ENCODE data around the gene GTF2H1. TPM values are rescaled to one million over a fixed set of nuclear protein-coding genes. Genes with fewer than 3 reads are reported as not detected.
"Not testable (repeated sequence)": the region's sequence is repeated elsewhere in the genome, so short reads cannot be mapped to it uniquely, and the experiment has no call there.

The GTF2H1 gene
- total RNA-seq, 2 experiments from 2014 or later: 44.4 to 47.9 TPM

- POLR2A ChIA-PET: no interaction called here
Observed at GRCh38 chr11:18310800-18311340, 11.5 kb upstream of the GTF2H1 start.

GRCh38 chr11:18312012-18312411 lies 10.4 kb upstream of the GTF2H1 start:
- Mint-ChIP-seq H3K4me1 (no peaks in the 10 kb centered on the region), H3K36me3 (peaks cover 7% of the 10 kb centered on the region), H3K27me3 (no peaks in the 10 kb centered on the region), H3K27ac (no peak overlapping the region), H3K9me3 (no peaks in the 10 kb centered on the region), H3K4me3 (no peak overlapping the region)
- ATAC-seq (ENCODE audit: low read depth) (no peak), DNase-seq (no peak)
- POLR2A ChIA-PET: no interaction called here

More at GRCh38 chr11:18310800-18311340, 11.5 kb upstream of the GTF2H1 start:
- Mint-ChIP-seq H3K27me3 (no peaks in the 10 kb centered on the region), H3K27ac (no peak overlapping the region), H3K4me3 (no peak overlapping the region), H3K9me3 (no peaks in the 10 kb centered on the region), H3K36me3 (peaks cover 12% of the 10 kb centered on the region), H3K4me1 (no peaks in the 10 kb centered on the region)
- no peak for DNase-seq
- ATAC-seq (ENCODE audit: low read depth): no peak

GRCh38 chr11:18312663-18313420 lies 9.5 kb upstream of the GTF2H1 start:
- Mint-ChIP-seq H3K27ac (peak overlapping the region; percentile 32), H3K36me3 (peaks cover 11% of the 10 kb centered on the region), H3K27me3 (no peaks in the 10 kb centered on the region), H3K4me3 (no peak overlapping the region), H3K9me3 (no peaks in the 10 kb centered on the region), H3K4me1 (no peaks in the 10 kb centered on the region)
- DNase-seq: no peak
- no peak for ATAC-seq (ENCODE audit: low read depth)
- POLR2A ChIA-PET: interaction anchor here (1.5 kb wide), 1 partner anchor 9 kb away, joined by 4 read pairs; the partner anchor contains the start of genes GTF2H1 and HPS5

GRCh38 chr11:18313965-18314763 lies 8.2 kb upstream of the GTF2H1 start:
- no peak for ATAC-seq (ENCODE audit: low read depth)

GRCh38 chr11:18314784-18315523 lies 7.4 kb upstream of the GTF2H1 start:
- Mint-ChIP-seq H3K27me3 (no peaks in the 10 kb centered on the region), H3K4me1 (peaks cover 16% of the 10 kb centered on the region), H3K4me3 (no peak overlapping the region), H3K36me3 (peaks cover 11% of the 10 kb centered on the region), H3K9me3 (no peaks in the 10 kb centered on the region), H3K27ac (no peak overlapping the region)
- ATAC-seq (ENCODE audit: low read depth) (no peak), DNase-seq (no peak)
- POLR2A ChIA-PET: no interaction called here

More at GRCh38 chr11:18313965-18314763, 8.2 kb upstream of the GTF2H1 start:
- Mint-ChIP-seq H3K9me3 (no peaks in the 10 kb centered on the region), H3K4me3 (no peak overlapping the region), H3K4me1 (peaks cover 8% of the 10 kb centered on the region), H3K36me3 (peaks cover 10% of the 10 kb centered on the region), H3K27ac (no peak overlapping the region), H3K27me3 (no peaks in the 10 kb centered on the region)
- DNase-seq: no peak
- POLR2A ChIA-PET: interaction anchor here (0.6 to 1.5 kb wide), 2 partner anchors 8 to 13 kb away, joined by 3 to 4 read pairs; partner anchors contain the start of genes GTF2H1 and HPS5

- Mint-ChIP-seq H3K36me3 (peaks cover 11% of the 10 kb centered on the region), H3K4me3 (no peak overlapping the region), H3K27me3 (no peaks in the 10 kb centered on the region), H3K27ac (peak overlapping the region; percentile 43), H3K9me3 (no peaks in the 10 kb centered on the region), H3K4me1 (peaks cover 24% of the 10 kb centered on the region)
- ATAC-seq (ENCODE audit: low read depth): no peak
- POLR2A ChIA-PET: interaction anchor here (1.0 kb wide), 1 partner anchor 56 kb away, joined by 4 read pairs; no protein-coding TSS in a partner anchor
- DNase-seq: no peak
Observed at GRCh38 chr11:18315893-18316292, 6.5 kb upstream of the GTF2H1 start.

- Mint-ChIP-seq H3K27me3 (no peaks in the 10 kb centered on the region), H3K27ac (no peak overlapping the region), H3K4me1 (peaks cover 28% of the 10 kb centered on the region), H3K4me3 (no peak overlapping the region), H3K36me3 (peaks cover 9% of the 10 kb centered on the region), H3K9me3 (no peaks in the 10 kb centered on the region)
- DNase-seq: no peak
- POLR2A ChIA-PET: no interaction called here
- ATAC-seq (ENCODE audit: low read depth): no peak
Observed at GRCh38 chr11:18317551-18317950, 4.8 kb upstream of the GTF2H1 start.

- Mint-ChIP-seq H3K36me3 (peaks cover 9% of the 10 kb centered on the region), H3K9me3 (no peaks in the 10 kb centered on the region), H3K4me3 (peak overlapping the region; percentile 75), H3K4me1 (peaks cover 43% of the 10 kb centered on the region), H3K27me3 (no peaks in the 10 kb centered on the region), H3K27ac (no peak overlapping the region)
- POLR2A ChIA-PET: interaction anchor here (0.9 to 4.3 kb wide), 3 partner anchors 64 to 206 kb away, joined by 3 to 77 read pairs (median 28); partner anchors contain the start of gene LDHA
- no peak for ATAC-seq (ENCODE audit: low read depth)
- DNase-seq: no peak
Observed at GRCh38 chr11:18319914-18320313, 2.5 kb upstream of the GTF2H1 start.

- Mint-ChIP-seq H3K36me3 (peaks cover 13% of the 10 kb centered on the region), H3K4me1 (peaks cover 49% of the 10 kb centered on the region), H3K9me3 (no peaks in the 10 kb centered on the region), H3K27ac (no peak overlapping the region), H3K27me3 (no peaks in the 10 kb centered on the region), H3K4me3 (peak overlapping the region; percentile 75)
- no peak for DNase-seq
- no peak for ATAC-seq (ENCODE audit: low read depth)
- POLR2A ChIA-PET: interaction anchor here (0.5 to 4.3 kb wide), 4 partner anchors 52 to 206 kb away, joined by 3 to 77 read pairs (median 24); partner anchors contain the start of genes LDHA and TSG101
Observed at GRCh38 chr11:18320617-18321016, 1.8 kb upstream of the GTF2H1 start.

GRCh38 chr11:18321578-18321968 lies 794 bp upstream of the GTF2H1 start:
- DNase-seq (no peak), ATAC-seq (ENCODE audit: low read depth) (peak; percentile 8)
- Mint-ChIP-seq H3K27me3 (no peaks in the 10 kb centered on the region), H3K9me3 (no peaks in the 10 kb centered on the region), H3K4me3 (peak overlapping the region; percentile 92), H3K4me1 (peaks cover 50% of the 10 kb centered on the region), H3K36me3 (peaks cover 15% of the 10 kb centered on the region), H3K27ac (peak overlapping the region; percentile 99)
- POLR2A ChIA-PET: interaction anchor here (0.6 to 4.3 kb wide), 11 partner anchors 22 to 313 kb away, joined by 3 to 77 read pairs (median 5); partner anchors contain the start of genes LDHA, SAAL1, SPTY2D1 and TSG101

- Mint-ChIP-seq H3K36me3 (peaks cover 13% of the 10 kb centered on the region), H3K27ac (peak overlapping the region; percentile 99), H3K9me3 (no peaks in the 10 kb centered on the region), H3K4me3 (peak overlapping the region; percentile 92), H3K27me3 (no peaks in the 10 kb centered on the region), H3K4me1 (peaks cover 51% of the 10 kb centered on the region)
- POLR2A ChIA-PET: interaction anchor here (0.8 to 4.3 kb wide), 9 partner anchors 10 to 311 kb away, joined by 3 to 77 read pairs (median 5); partner anchors contain the start of genes LDHA, SAAL1, SPTY2D1 and TSG101
- ATAC-seq (ENCODE audit: low read depth) (no peak), DNase-seq (no peak)
Observed at GRCh38 chr11:18322818-18323570, 627 bp downstream of the GTF2H1 start.

- H3K9me3 Mint-ChIP-seq; ATAC-seq (ENCODE audit: low read depth); H3K27me3 Mint-ChIP-seq; DNase-seq: not testable (repeated sequence)
- Mint-ChIP-seq H3K4me1 (peaks cover 49% of the 10 kb centered on the region), H3K36me3 (peaks cover 10% of the 10 kb centered on the region), H3K4me3 (peak overlapping the region; percentile 92), H3K27ac (peak overlapping the region; percentile 99)
- POLR2A ChIA-PET: interaction anchor here (1.0 kb wide), 1 partner anchor 71 kb away, joined by 3 read pairs; the partner anchor contains the start of gene LDHA
Observed at GRCh38 chr11:18323881-18324280, 1.5 kb downstream of the GTF2H1 start.

Data from activated naive CD8-positive, alpha-beta T cell treated with anti-CD3 and anti-CD28 coated beads, Interleukin-2, amount 10 ng/mL, durations not matched to agents 7 days and 5 days (primary cell).